CD14-positive monocyte (primary cell): ENCODE results near the gene LYRM1. TPM values are rescaled to one million over a fixed set of nuclear protein-coding genes. Genes with fewer than 3 reads are reported as not detected.
"Not testable (repeated sequence)": the region's sequence is repeated elsewhere in the genome, so short reads cannot be mapped to it uniquely, and the experiment has no call there.

Source experiments
- DNase-seq, 3 donors: peaks; one replicate each; pipeline ENCODE4 v3.0.0-alpha.2; 2011 to 2022
- H2AFZ ChIP-seq: 2 replicates; pipeline ENCODE4 v1.6.0; 2012; ENCODE audit warnings: mild to moderate bottlenecking, low read depth, low read length, inconsistent platforms; ENCODE audit not compliant: insufficient read depth, poor library complexity, severe bottlenecking
- H3K27ac ChIP-seq, 2 donors: 1 replicate in 1 of 2; 2 replicates in 1 of 2; pipeline ENCODE4 v1.5.1; 2012 to 2013; ENCODE audit warnings: low read length in 2 of 2, control low read depth in 1 of 2, inconsistent platforms in 1 of 2, low read depth in 1 of 2, mild to moderate bottlenecking in 1 of 2
- H3K27me3 ChIP-seq, 2 donors: one replicate each; pipeline versions ENCODE4 v1.6.0 to v1.6.1; 2011 to 2013; ENCODE audit warnings: low read length in 2 of 2; ENCODE audit not compliant: control insufficient read depth in 2 of 2, insufficient read depth in 2 of 2
- H3K36me3 ChIP-seq, 2 donors: replicated peaks in 1 of 2; 1 replicate in 1 of 2; 2 replicates in 1 of 2; pipeline versions ENCODE4 v1.5.1 to v1.6.1; 2012 to 2013; ENCODE audit warnings: low read length in 2 of 2, control low read depth in 1 of 2, inconsistent platforms in 1 of 2, mild to moderate bottlenecking in 1 of 2; ENCODE audit not compliant: insufficient read depth in 2 of 2, control insufficient read depth in 1 of 2
- H3K4me1 ChIP-seq, 2 donors: 1 replicate in 1 of 2; 2 replicates in 1 of 2; pipeline versions ENCODE4 v1.5.1 to v1.6.1; 2012 to 2013; ENCODE audit warnings: low read length in 2 of 2, control low read depth in 1 of 2, inconsistent platforms in 1 of 2, mild to moderate bottlenecking in 1 of 2, moderate library complexity in 1 of 2; ENCODE audit not compliant: insufficient read depth in 2 of 2, control insufficient read depth in 1 of 2
- H3K4me2 ChIP-seq: replicated peaks from 2 replicates; pipeline ENCODE3; 2012; ENCODE audit warnings: low read length, moderate library complexity, mild to moderate bottlenecking; ENCODE audit not compliant: poor library complexity, severe bottlenecking; ENCODE audit errors: extremely low read depth
- H3K4me3 ChIP-seq, 3 experiments: fragments of 200-600 bp in 1 of 3; sonication (generic) in 1 of 3; replicated peaks in 1 of 3; 1 replicate in 2 of 3; 2 replicates in 1 of 3; pipeline ENCODE4 v1.5.1; 2011 to 2013; ENCODE audit warnings: low read length in 3 of 3, mild to moderate bottlenecking in 3 of 3, control low read depth in 2 of 3, low read depth in 2 of 3, inconsistent platforms in 1 of 3, moderate library complexity in 1 of 3
- H3K79me2 ChIP-seq: 2 replicates; pipeline ENCODE4 v1.6.0; 2012; ENCODE audit warnings: mild to moderate bottlenecking, control low read depth, inconsistent platforms, low read length, moderate library complexity; ENCODE audit not compliant: insufficient read depth
- H3K9ac ChIP-seq: 2 replicates; pipeline ENCODE4 v1.6.0; 2017; ENCODE audit warnings: low read length, mild to moderate bottlenecking; ENCODE audit not compliant: insufficient read depth, poor library complexity, severe bottlenecking
- H3K9me3 ChIP-seq, 2 donors: replicated peaks in 1 of 2; 1 replicate in 1 of 2; 2 replicates in 1 of 2; pipeline versions ENCODE4 v1.5.1 to v1.6.1; 2012 to 2013; ENCODE audit warnings: low read length in 2 of 2, control low read depth in 1 of 2; ENCODE audit not compliant: control insufficient read depth in 1 of 2, insufficient read depth in 1 of 2
- H4K20me1 ChIP-seq: 2 replicates; pipeline ENCODE4 v1.6.0; 2012; ENCODE audit warnings: mild to moderate bottlenecking, low read length, control low read depth, moderate library complexity; ENCODE audit not compliant: insufficient read depth
- H3K27ac Mint-ChIP-seq, 7 donors: one replicate each; pipeline ENCODE4 v1.8.0; 2020; ENCODE audit warnings: mild to moderate bottlenecking in 7 of 7, mixed read lengths in 7 of 7, moderate library complexity in 6 of 7, inconsistent platforms in 2 of 7
- H3K27me3 Mint-ChIP-seq, 3 donors: one replicate each; pipeline ENCODE4 v1.8.0; 2021 to 2022; ENCODE audit warnings: low read depth in 3 of 3, mild to moderate bottlenecking in 3 of 3, mixed read lengths in 3 of 3, moderate library complexity in 3 of 3, inconsistent platforms in 1 of 3
- H3K36me3 Mint-ChIP-seq, 2 donors: one replicate each; pipeline ENCODE4 v1.8.0; 2020; ENCODE audit warnings: mixed read lengths in 2 of 2, inconsistent platforms in 1 of 2, mild to moderate bottlenecking in 1 of 2
- H3K4me1 Mint-ChIP-seq: one replicate; pipeline ENCODE4 v1.8.0; 2020; ENCODE audit warnings: mild to moderate bottlenecking, mixed read lengths
- H3K4me3 Mint-ChIP-seq, 2 donors: one replicate each; pipeline ENCODE4 v1.8.0; 2020; ENCODE audit warnings: mild to moderate bottlenecking in 2 of 2, mixed read lengths in 2 of 2, moderate library complexity in 1 of 2
- H3K9me3 Mint-ChIP-seq, 7 donors: one replicate each; pipeline ENCODE4 v1.8.0; 2020 to 2022; ENCODE audit warnings: mixed read lengths in 7 of 7, mild to moderate bottlenecking in 6 of 7, moderate library complexity in 6 of 7, inconsistent platforms in 2 of 7
- whole genome bisulfite sequencing: methylation state at CpG from one replicate; pipeline ENCODE4 v1.1.5; 2013; ENCODE audit warnings: missing lambda C conversion rate; ENCODE audit not compliant: insufficient coverage; 5-methylcytosine and 5-hydroxymethylcytosine counted together
- intact Hi-C, 2 donors: fragments of 100-400 bp; cut with micrococcal nuclease; formaldehyde crosslinking; loops; one replicate each; pipeline versions ENCODE4 v1.15.0 to v1.15.1; 2023
- polyA plus RNA-seq, 3 donors: library from polyadenylated mRNA; depleted of rRNA in 1 of 3; unstranded in 2 of 3; stranded (reverse) in 1 of 3; fragments of 300-500 nt in 2 of 3; fragments of >200 nt in 1 of 3; fragmentation: Illumina TruSeq in 2 of 3; gene quantifications; 1 replicate in 2 of 3; 2 replicates in 1 of 3; pipeline ENCODE4 v1.2.3, GENCODE V29; 2012 to 2021
- TF ChIP-seq, protein P1 (sequence below): fragments of 200-600 bp; IDR thresholded peaks from one replicate; pipeline ENCODE4 v1.8.0; 2022; ENCODE audit warnings: antibody characterized with exemption, mild to moderate bottlenecking

LYRM1 gene
- polyA plus RNA-seq, 3 donors = 14.8 to 29.5 (median 25.5) TPM

GRCh38 chr16:20928774-20929411, 28.3 kb downstream of the LYRM1 start:
- Histone ChIP-seq H3K4me2 (no peak overlapping the region), H3K27me3 (no peaks in the 10 kb centered on the region), H3K36me3 (peaks cover 0 to 10% of the 10 kb centered on the region in 2 donors), H3K9me3 (no peaks in the 10 kb centered on the region), H3K4me3 (no peak overlapping the region), H3K79me2 (no peaks in the 10 kb centered on the region), H2AFZ (no peak overlapping the region), H4K20me1 (no peaks in the 10 kb centered on the region), H3K4me1 (no peaks in the 10 kb centered on the region), H3K27ac (no peak overlapping the region), H3K9ac (no peak overlapping the region)
- intact Hi-C loops = no loop called here
- peaks cover 0 to 2% (median 1%) of the 10 kb centered on the region in 3 donors for H3K27me3 Mint-ChIP-seq
- no peaks in the 10 kb centered on the region for H3K9me3 Mint-ChIP-seq
- H3K4me1 Mint-ChIP-seq = no peaks in the 10 kb centered on the region
- 100% methylated on average over 3 of the region's 5 CpGs for WGBS
- TF ChIP-seq, protein P1, sequence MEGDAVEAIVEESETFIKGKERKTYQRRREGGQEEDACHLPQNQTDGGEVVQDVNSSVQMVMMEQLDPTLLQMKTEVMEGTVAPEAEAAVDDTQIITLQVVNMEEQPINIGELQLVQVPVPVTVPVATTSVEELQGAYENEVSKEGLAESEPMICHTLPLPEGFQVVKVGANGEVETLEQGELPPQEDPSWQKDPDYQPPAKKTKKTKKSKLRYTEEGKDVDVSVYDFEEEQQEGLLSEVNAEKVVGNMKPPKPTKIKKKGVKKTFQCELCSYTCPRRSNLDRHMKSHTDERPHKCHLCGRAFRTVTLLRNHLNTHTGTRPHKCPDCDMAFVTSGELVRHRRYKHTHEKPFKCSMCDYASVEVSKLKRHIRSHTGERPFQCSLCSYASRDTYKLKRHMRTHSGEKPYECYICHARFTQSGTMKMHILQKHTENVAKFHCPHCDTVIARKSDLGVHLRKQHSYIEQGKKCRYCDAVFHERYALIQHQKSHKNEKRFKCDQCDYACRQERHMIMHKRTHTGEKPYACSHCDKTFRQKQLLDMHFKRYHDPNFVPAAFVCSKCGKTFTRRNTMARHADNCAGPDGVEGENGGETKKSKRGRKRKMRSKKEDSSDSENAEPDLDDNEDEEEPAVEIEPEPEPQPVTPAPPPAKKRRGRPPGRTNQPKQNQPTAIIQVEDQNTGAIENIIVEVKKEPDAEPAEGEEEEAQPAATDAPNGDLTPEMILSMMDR = no peak
- H3K36me3 Mint-ChIP-seq = peaks cover 2 to 5% of the 10 kb centered on the region in 2 donors
- no peak overlapping the region for H3K4me3 Mint-ChIP-seq
- H3K27ac Mint-ChIP-seq = no peak overlapping the region
- DNase-seq = no peak

DNA sequence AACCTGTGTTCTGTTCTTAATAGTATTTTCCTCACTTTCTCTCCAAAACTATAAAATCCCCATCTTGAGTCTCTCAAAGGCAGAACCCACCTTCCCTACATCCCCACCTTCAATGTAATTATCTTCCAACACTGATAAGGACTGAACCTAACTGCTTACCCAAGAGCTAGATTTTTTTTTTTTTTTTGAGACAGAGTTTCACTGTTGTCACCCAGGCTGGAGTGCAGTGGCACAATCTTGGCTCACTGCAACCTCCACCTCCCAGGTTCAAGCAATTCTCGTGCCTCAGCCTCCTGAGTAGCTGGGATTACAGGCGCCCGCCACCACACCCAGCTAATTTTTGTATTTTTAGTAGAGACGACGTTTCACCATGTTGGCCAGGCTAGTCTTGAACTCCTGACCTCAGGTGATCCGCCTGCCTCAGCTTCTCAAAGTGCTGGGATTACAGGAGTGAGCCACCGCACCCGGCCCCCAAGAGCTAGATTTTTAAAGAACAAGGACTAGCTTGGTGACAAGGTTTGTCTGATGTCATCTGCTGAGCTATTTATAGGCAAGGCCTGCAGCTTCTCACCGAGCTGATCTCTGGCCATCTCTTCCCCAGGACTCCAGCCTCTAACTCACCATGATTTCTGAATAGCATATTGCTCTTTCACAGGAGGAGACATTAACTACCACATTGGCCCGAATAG, 29.2 kb downstream of the LYRM1 start:
- H3K27ac Mint-ChIP-seq, H4K20me1 ChIP-seq, H3K27me3 Mint-ChIP-seq, H3K4me1 ChIP-seq, H3K27me3 ChIP-seq, H3K4me3 Mint-ChIP-seq, H3K4me3 ChIP-seq, H3K4me2 ChIP-seq, H3K9me3 Mint-ChIP-seq, H3K36me3 ChIP-seq, H3K9me3 ChIP-seq, H2AFZ ChIP-seq, H3K79me2 ChIP-seq, H3K36me3 Mint-ChIP-seq, H3K4me1 Mint-ChIP-seq, H3K27ac ChIP-seq, DNase-seq, H3K9ac ChIP-seq: not testable (repeated sequence)
- 89% methylated on average over 7 of the region's 10 CpGs for WGBS
- intact Hi-C loops = loop anchor here in 1 of 2 donors (10.0 kb wide), 1 partner anchor 65 kb away; no protein-coding TSS in a partner anchor
